DMS114 treated with DMSO at 0.1 percent for 48 hours (cell line): ENCODE measurements around the gene CD209.
"Not testable (repeated sequence)": the region's sequence is repeated elsewhere in the genome, so short reads cannot be mapped to it uniquely, and the experiment has no call there.

Experiments used
- DNase-seq: peaks from one replicate; lab custom pipeline; 2025; ENCODE audit not compliant: unreplicated experiment; lab: John Stamatoyannopoulos, UW

CD209 gene

GRCh38 chr19:7746903-7747884, at the start of gene CD209:
Gene CD209 (minus strand): TSS chr19:7747534. CDS start chr19:7747511, 23 bp downstream.
- DNase-seq: no peak

GRCh38 chr19:7795555-7796161, 48.3 kb upstream of the CD209 start:
- no peak for DNase-seq

- no peak for DNase-seq
Observed at GRCh38 chr19:7793493-7793892, 46.2 kb upstream of the CD209 start.

- not testable (repeated sequence) for DNase-seq
Observed at GRCh38 chr19:7792701-7793100, 45.4 kb upstream of the CD209 start.

GRCh38 chr19:7792281-7792680, 44.9 kb upstream of the CD209 start:
- no peak for DNase-seq

- no peak for DNase-seq
Observed at GRCh38 chr19:7790416-7790815, 43.1 kb upstream of the CD209 start.

- no peak for DNase-seq
Observed at GRCh38 chr19:7789447-7789846, 42.1 kb upstream of the CD209 start.

- no peak for DNase-seq
Observed at GRCh38 chr19:7788933-7789323, 41.6 kb upstream of the CD209 start.

- no peak for DNase-seq
Observed at GRCh38 chr19:7788178-7788932, 41.0 kb upstream of the CD209 start.

GRCh38 chr19:7787602-7788177, 40.4 kb upstream of the CD209 start:
- DNase-seq: no peak

- no peak for DNase-seq
Observed at GRCh38 chr19:7787141-7787540, 39.8 kb upstream of the CD209 start.

- no peak for DNase-seq
Observed at GRCh38 chr19:7784856-7785255, 37.5 kb upstream of the CD209 start.

- DNase-seq: no peak
Observed at GRCh38 chr19:7783991-7784423, 36.7 kb upstream of the CD209 start.

GRCh38 chr19:7781157-7781556, 33.8 kb upstream of the CD209 start:
- no peak for DNase-seq

GRCh38 chr19:7779631-7780486, 32.5 kb upstream of the CD209 start:
- DNase-seq: no peak

GRCh38 chr19:7778081-7778480, 30.7 kb upstream of the CD209 start:
- no peak for DNase-seq

GRCh38 chr19:7775761-7776160, 28.4 kb upstream of the CD209 start:
- DNase-seq: no peak

- DNase-seq: no peak
Observed at GRCh38 chr19:7773841-7774240, 26.5 kb upstream of the CD209 start.

GRCh38 chr19:7772752-7773291, 25.5 kb upstream of the CD209 start:
- no peak for DNase-seq

GRCh38 chr19:7771072-7771471, 23.7 kb upstream of the CD209 start:
- no peak for DNase-seq
